Ovary (tissue), 3 donors: ENCODE data around the gene KRTAP10-5.

ENCODE experiments used
- CTCF ChIP-seq, 3 donors: fragments of 450-650 bp in 2 of 3; fragments of 200-600 bp in 1 of 3; IDR thresholded peaks; one replicate each; pipeline versions ENCODE4 v1.5.1 to v1.8.0; 2016 to 2022; ENCODE audit warnings: antibody characterized with exemption in 3 of 3, mild to moderate bottlenecking in 1 of 3
- EP300 ChIP-seq: sonication (generic); formaldehyde crosslinking; IDR thresholded peaks from one replicate; pipeline ENCODE4 v1.6.1; 2017; ENCODE audit warnings: antibody characterized with exemption
- POLR2A ChIP-seq: fragments of 450-650 bp; IDR thresholded peaks from one replicate; pipeline ENCODE4 v1.6.1; 2017; ENCODE audit warnings: antibody characterized with exemption, mild to moderate bottlenecking, moderate library complexity
- donor health status: DM: no; HTN: no; CAD: no.

GRCh38 chr21:44594406-44594916 is 14.1 kb upstream of the KRTAP10-5 start:
- TF ChIP-seq CTCF (IDR thresholded peaks at IDR 0.05) (no peak), POLR2A (no peak), EP300 (no peak)
